Measurements from ENCODE around the gene AUH.

AUH gene

DNA sequence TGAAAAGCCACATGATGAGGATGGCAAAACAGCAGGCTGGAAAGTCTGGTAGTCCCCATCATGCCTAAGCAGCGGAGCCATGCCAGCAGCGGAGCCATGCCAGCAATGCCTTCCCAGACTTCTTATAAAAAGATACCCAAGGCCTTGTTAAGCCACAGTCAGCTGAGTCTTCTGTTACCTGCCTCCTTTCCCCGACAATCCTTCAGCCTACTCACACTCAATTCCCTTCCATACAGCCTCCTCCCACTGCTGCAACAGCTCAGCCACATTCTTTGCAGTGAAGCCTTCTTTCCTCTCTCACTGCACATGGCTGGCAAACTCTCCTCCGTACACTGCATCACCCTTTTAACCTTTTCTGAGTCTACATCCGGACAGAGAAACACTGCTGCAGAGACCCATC, 114.9 kb downstream of the AUH start:
- DNase-seq (ENCODE audit: low read depth) = peak; percentile 22

DNA sequence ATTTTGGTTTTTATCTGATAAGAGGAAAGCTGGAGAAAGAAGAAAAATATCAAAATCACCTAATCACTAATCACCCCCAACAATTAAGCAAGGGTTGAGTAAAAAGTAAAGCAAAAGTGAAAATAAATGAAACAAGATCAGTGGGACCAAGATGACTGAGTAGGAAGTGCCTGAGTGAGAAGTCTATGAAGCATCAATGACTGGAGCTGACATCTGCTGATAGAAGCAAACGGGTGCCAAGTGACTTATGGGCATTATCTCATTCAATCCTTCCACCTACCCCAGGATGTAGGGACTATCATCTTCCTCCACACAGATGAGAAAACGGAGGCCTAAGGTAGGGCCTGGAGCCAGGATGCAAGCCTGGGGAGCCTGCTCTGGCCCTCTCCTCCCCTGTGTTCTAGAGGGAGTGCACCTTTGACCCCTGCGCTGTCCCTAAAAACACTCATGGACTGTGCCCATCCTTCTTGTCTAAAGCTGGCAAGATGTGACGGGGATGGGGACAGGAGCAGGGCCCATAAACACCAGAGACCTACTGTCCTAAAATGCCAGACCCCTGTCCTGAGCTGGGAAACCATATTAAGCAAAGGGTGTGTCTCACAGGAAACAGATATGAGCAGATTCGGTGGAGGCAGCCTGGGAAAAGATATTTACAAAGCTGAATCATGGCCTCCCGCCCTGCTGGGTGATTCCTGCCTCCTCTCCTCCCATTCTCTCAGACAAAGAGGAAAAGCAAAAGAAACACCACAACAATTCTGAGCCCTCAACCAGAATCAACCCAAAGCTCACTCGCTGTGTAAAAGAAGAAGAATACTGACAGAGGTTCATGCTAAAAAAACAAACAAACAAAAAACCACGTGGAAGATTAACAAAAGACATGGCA, 116.0 kb downstream of the AUH start:
- DNase-seq (ENCODE audit: low read depth) = peak; percentile 62

DNA sequence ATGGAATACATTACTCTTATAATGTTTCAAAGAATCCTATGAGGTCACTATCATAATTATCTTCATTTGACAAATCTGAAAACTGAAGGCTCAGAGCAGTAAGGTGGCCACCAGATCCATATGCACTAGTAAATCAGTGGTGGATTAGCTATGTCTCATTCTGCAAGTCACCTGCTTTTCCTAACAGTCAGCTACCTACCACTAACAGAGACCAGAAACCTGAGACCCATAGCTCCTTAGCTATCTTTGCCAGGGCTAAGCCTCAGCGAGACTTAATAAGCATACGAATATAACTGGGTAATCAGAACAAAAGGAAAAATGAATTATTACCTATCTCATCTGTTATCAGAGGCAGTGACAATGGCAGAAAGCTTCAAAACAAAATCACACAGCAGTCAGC, 118.7 kb downstream of the AUH start:
- DNase-seq (ENCODE audit: low read depth) = no peak

DNA sequence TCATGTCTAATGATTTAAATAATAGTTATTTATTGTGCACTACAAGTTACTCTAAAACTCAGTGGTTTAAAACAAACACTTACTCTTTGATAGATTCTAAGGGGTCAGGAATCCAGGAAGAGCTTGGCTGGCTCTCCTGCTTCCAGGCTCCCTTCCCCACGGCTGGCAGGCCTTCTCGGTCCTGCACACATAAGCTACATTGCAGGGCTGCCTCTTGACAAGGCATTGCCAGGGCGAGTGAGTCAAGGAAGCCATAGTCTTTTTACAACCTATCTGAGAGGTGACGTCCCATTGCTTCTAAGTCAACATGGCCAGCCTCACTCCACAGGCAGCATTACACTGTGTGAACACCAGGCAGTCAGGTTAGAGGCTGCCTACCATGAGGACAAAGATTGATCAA, 119.8 kb downstream of the AUH start:
- DNase-seq (ENCODE audit: low read depth) = no peak

DNA sequence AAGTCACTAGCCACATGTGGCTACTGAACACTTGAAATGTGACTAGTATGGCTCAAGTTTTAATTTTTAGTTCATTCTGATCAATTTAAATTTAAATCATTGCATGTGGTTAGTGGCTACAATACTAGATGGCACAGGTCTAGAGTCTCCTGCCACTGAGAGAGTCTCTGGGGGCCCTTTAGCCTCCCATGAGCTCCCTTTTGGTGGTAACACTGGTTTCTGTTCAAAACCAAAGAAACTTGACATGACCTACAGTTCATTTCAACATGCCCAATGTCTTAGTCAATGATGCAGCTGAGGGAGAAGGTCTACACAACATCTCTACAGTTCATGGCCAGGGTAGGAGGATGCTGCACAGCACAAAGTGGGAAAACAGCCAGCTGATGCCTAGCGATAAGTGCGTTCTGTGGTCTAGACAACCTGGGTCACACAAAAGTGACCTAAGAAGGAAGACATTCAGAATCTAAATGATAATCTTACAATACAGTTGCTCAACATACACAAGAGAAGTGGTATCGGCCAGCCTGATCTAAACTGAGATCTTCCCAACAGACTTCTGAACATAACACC, 121.0 kb downstream of the AUH start:
- DNase-seq (ENCODE audit: low read depth) = no peak

DNA sequence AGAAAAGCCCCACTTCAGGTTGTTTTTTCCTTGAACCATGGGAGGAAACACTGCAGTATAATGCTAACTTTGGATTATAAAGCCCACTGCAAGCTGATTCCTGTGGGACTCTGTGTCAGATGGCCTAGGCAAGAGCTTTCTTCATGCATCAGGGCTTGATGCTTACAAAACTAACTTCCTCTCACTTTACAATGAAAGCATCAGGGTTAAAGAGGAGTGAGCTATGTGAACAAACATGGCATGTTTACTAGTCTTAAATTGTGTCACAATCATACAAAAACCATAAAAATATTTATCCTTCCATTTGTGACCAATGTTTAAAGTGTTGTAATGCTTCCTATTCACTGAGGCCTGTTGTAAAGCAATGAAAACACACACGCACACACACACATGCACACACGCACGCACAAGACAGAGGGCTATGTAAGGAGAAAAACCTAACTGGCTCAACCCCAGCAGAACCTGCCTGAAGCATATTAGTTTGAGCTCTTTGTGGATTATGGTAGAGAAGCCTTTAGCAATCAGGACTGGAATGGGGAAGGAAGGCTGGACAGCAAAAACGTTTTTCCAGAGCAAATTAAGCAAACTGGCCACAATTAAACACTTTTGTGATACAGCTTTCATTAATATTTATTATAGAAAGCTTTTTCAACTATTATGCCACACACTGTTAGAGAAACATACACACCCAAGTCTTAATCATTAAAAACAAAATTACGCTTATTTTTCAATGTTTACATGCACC, 122.2 kb downstream of the AUH start:
- DNase-seq (ENCODE audit: low read depth) = no peak

DNA sequence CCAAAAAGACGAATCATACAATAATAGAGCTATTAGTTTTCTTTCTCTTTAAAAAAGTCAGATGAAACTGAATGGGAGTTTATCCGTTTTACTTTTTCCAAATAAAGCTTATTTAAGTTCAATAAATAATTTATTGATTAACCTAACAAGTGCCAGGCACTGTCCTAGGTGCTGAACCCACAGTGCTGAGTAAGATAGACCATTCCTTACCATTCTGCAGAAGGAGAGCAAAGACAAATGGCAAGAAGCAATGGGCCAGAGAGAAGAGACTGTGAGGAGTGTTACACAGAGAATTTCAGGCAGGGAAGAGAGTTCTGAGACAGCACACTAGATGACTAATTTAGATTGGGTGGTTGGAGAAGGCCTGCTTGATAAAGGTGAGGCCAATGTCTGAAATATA, 127.2 kb downstream of the AUH start:
- peak; percentile 19 for DNase-seq (ENCODE audit: low read depth)

DNA sequence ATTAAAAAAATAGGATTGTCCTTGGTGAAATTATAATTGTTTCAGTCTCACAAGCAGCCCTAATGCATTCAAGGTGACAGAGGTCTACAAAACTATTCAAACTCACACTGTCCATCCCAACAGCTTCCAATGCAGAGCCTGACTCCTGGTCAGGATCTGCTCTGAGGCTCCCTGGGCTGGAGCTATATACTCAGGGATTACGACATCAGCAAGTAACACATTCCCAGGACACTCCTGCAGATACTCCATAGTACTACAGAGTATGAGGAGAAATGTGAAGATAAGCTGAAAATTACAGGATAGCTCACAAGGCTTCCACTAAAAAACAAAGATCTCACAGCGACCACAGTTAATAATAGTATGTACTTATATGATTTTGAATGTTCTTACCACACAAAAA, 130.1 kb downstream of the AUH start:
- DNase-seq (ENCODE audit: low read depth) = no peak

DNA sequence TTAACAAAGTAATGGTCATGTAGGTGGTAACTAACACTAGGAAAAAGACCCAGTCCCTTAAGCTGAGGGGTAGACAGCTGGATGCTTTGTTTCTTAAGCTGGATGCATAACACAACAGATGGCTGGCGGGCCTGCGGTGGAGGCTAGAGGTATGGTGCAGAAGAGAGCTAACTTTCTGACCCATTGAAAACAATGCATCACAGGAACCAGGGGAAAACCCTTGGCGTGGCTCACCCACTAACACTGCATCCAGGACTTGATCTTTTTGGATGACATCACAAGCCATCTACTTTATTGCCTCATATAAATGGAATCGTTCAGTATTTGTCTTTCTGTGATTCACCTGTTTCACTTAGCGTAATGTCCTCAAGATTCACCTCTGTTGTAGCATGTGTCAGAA, 138.7 kb downstream of the AUH start:
- no peak for DNase-seq (ENCODE audit: low read depth)

DNA sequence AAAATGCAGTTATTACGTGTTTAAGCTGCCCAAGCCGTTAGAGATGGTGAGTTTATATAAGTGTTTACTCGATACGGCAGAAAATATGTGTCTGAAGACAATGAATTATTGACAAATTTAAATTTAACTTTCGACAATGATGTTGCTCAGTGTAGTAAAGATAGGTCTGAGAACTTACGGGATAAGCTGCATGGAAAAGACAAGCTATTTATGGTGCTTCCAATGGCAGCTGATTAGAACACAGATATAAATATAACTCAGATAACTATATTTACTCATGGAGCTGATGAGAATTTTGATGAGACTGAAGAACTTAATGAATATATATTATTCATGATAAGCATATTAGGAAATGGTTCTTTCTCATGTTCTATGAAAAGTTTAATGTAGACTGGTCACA, 139.3 kb downstream of the AUH start:
- no peak for DNase-seq (ENCODE audit: low read depth)

DNA sequence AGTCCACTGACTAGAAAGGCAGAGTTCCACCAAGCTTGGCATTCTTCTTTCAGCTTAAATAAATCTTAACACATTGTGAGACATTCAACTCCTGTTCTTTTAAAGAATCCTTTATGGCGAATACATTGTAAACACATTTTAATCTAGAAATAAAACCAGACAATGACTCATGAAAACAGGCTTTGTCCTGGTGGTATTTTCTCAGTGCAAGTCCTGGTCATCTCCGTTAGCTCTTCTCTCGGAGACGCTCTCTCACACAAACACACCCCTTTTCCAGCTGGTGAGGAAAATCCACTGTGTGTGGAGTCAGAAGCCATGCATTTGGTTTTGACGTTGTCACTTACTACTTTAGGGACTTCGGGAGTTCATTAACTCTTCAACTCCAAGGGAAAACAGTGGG, 140.4 kb downstream of the AUH start:
- peak; percentile 23 for DNase-seq (ENCODE audit: low read depth)

DNA sequence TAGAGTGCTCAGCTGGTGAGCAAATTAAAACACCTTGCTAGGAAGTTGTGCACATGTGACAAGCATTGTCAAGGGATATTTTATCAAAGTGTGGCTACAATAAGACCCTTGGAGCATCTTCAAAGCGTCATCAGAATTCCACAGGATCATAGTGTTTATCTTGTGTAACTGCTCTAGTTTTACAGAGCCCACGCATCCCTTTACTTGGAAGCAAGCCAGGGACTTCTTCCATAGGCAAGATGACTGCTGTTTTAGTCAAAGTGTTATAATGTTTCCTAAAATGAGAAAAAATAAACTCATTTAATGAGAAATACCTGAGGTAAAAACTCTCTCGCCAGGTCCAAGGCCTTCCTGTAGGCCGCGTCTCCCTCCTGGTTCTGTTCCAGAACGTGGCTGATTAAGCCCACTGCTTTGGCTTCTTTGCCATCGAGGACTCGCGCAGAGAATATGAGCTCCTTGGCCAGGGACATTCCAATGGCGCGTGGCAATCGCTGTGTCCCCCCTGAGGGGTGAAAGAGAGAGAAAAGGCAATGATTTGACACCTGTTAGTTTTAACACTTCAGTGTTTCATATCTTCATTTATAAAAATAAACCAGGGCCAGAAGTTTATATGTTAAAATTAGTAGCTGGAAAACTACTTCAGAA, 141.1 kb downstream of the AUH start:
- no peak for DNase-seq (ENCODE audit: low read depth)

DNA sequence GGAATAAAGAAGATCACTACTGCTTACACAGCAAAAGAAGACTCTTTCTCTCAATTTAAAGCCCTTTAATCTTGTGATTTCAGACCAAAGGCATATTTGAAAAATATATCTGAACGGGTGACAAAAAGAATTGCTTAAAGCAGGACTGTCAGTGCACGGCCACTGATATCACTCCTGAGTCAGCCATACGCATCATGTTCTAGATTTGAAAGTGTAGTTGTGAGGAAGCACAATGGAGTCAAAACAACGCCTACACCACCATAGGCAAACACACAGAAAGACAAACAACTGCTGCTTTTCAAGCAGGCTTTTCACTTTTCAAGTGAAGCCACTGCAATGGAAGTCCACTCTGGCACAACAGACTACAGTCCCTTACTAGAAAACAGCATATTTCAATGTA, 141.7 kb downstream of the AUH start:
- DNase-seq (ENCODE audit: low read depth) = no peak

DNA sequence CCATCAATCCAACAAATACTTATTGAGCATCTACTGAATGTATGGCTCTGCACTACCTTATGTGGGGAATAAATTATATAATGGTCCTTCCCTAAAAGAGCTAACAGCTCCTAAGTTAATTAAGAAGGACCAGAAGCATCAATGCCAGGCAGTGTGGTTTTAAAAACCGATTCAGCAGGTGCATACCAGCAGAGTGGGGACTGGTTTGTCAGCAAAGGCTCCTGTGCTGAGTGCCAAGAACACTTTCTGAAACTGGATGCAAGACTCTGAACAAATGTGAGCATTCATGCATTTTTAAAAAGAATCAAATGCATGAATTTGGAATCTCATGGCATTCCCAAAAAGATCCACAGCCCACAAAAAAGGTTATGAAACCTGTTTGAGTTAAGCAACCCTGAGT, 142.2 kb downstream of the AUH start:
- no peak for DNase-seq (ENCODE audit: low read depth)

DNA sequence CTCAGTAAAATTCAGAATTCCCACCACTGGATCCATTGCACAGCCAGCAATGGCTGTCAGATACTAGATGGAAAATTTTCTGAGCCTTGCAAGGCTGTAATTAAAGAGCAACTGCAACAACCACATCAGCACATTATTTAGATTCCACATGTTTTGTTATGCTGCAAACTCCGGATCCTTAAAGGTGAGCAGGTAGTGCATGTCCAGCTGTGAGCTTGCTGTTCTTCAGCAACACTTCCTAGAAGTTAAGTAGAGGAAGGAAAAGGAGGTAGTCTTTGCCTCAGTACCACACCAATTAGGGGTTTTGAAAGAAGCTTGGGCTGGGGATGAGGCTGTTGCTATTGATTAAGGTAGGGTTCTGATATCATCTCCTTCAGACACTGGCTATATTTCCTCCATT, 144.3 kb downstream of the AUH start:
- no peak for DNase-seq (ENCODE audit: low read depth)

DNA sequence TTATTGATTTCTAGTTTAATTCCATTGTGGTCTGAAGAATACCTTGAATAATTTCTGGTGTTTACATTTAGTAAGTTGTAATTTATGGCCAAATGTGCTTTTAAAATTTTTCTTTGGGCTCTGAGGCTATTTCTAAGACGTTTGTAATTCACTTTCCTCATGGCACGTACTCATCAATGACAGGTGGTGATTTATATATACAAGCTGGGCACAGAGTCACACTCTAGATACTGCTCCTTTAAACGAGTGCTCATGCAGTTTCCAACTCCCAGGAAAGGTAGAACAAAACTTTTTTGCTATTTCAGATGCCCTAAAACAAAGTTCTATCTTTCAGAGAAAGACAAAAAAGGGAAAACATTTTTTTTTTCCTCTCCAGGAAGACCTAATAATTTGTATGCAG, 146.9 kb downstream of the AUH start:
- DNase-seq (ENCODE audit: low read depth) = peak; percentile 48

DNA sequence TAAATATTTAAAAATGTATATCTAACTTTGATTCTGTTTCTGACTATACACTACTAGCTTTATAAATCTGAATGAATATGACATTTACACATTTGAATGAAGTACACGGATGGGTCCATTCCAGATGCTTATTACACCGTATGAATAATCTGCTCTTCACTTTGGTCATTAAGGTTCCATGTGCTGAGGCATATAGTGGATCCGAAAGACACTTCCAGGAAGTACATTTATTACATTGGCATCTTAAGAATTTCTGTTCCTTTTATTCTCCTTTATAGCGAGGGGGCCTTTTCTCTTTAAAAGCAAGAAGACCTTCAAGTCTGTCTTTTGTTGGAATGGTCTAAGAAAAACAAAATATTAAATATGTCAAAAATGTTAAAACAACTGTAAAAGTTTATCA, 147.6 kb downstream of the AUH start:
- DNase-seq (ENCODE audit: low read depth) = peak; percentile 84

DNA sequence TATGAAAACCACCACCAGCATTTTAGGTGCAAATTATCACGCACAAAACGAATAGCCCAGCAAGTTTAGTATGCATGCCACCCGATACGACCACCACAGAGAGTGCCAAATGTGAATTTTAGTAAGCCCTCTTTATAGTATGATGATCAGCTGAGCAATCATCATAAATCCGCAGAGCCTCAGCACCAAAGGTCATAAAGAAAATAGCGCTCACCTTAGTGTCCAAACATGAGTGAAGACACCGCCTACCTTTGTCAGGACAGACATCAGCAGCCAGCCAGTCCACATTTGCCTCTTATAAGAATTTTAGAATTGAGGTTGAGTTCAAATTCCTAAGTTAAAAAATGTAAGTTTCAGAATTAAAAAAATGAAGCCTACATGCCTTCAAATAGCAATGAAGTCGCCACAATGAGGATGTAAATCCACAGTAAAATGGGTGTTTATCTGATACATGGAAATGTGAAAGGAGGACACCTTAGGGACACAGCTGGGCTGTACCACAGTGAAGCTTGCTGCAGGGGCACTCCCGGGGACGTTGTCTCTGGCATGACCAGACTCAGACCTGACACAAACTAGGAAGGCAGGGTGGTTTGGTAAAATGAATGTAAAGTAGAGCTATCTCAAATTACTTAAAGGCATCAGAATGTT, 149.0 kb downstream of the AUH start:
- no peak for DNase-seq (ENCODE audit: low read depth)

DNA sequence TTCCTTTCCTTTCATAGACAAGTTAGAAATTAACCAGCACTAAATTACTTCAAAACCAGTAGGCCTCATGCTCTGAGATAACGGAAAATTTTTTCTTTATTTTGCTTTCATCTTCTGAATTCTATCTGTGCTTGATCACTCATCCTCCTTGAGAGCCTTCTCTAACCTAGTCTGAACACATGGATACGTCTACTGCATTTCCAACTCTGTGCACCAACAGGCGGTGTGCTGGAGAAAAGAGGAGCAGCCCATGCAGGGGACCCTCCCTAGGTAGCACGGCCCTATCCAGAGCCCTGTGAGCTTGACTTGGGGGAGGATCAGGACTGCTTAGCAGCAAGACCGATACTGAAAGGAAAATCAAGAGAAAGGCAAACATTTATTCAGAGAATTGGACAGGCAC, 149.8 kb downstream of the AUH start:
- no peak for DNase-seq (ENCODE audit: low read depth)

DNA sequence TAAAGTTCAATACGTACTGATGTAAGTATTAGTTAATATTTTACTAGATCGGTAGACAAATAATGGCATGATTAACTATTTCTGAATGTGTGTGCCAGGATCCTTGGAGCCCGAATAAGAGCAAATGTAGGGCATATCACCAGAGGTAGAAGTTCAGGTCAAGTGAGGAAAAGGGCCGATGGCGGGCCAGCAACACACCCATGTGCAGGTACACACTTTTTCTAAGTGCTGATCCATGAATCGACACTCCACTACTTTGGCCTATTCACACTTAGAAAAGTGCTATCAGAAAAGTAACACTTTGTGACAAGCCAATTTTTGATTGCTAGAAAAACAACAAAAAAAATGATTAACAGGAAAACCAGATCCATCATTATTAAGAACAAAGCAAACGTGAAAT, 150.3 kb downstream of the AUH start:
- DNase-seq (ENCODE audit: low read depth) = no peak

DNA sequence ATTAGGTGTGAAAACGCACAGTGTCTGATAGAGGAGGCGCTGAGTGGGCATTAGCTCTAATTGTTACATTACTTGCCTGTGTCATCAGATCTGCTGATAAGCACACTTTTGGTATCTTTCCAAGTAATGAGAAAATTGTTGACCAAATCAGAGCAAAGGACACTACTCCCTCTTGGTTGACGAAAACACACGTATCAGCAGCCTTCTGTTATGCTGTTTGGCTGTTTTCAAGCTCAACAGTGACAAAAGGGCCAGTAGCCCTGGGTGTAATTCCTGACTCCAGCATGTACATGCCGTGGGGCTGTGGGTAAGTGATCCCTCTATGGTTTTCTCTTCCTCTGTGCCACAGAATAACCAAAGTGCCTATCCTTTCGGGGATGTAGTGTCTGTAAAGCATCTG, 151.4 kb downstream of the AUH start:
- no peak for DNase-seq (ENCODE audit: low read depth)

DNA sequence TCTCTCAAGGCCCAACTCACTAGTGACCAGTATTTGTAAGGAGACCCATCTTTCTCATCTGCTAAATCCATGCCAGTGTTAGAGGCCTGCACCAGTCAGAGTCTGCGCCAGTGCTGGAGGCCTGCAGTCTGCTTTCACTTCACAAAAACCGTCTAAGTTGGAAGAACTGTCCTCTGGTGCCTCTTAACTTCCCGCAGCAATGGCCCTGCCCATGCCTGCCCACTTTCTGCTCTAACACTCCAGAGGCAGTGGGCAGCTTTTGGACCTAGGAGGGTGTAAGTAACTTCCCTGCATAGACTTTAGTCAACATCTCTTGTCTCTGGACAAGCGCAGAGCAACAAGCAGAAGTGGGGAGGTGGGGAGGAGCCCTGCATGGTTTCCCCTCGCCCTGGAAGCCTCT, 152.9 kb downstream of the AUH start:
- DNase-seq (ENCODE audit: low read depth) = no peak

Data from ELR (cell line).